ENCODE results near the gene PGGT1B.

PGGT1B gene

DNA sequence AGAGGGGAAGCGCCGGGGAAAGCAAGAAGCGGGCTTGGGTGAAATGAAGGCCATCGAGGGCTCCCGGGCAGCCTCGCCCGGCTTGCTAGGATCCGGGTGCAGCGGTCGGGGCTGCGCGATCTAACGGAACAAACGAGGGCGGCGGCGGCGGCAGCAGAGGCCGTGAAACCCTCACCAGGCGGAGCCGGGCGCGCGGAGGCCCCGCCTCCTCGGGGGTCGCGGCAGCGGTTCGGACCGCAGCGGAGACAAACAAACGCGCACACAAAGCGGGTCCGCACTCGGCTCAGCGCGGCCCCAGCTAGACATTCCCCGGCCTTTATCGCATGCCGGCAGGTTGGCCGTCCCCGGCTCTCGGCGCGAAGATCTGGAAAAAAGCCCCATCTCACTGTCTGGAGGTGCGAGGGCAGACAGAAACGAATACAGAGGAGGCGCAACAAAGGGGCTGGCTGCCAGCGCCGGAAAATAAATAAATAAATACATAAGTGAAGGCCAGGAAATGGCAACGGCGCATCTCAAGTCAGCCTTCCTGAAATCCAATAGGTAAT lies 82.4 kb downstream of the PGGT1B start:
- peak; percentile 83 for DNase-seq (ENCODE audit: low spot score)

DNA sequence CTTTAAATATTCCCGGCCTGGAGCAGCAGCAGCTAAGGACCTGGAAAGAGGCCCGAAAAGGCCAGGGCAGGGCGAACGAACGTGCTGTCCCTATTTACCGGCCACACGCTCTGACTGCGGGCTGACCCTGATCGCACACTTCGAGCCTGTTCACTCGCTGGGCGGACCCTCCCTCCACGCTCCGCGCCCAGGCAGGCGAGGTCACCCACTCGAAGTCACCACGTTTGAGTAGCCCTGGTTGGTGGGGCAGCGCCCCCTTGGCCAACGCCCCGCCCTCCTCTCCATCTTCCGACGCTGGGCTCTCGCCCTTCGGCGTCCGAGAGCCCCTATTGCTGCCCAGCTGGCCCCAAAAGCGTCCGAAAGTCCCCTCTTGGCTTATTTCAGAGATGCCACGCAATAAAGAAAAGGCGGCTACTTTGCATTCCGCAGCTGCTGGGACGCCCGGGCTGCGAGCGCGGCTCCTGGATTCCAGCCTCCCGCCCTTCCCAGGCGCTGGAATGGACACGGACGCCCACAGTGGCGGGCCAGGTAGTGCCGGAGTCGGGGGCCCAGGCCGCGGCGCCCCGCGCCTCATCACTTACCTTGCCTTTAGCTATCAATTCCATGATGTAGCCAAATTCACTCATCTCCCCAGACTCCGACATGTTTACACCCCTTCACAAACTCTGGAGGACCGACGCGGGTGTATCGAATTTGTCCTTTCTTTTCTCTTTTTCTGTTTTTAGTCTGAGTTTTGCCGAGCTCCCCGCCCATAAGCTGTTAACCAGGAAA lies 83.1 kb downstream of the PGGT1B start:
- DNase-seq (ENCODE audit: low spot score): peak; percentile 50

- peak; percentile 56 for DNase-seq (ENCODE audit: low spot score)
These were observed 83.7 kb downstream of the PGGT1B start for GRCh38 chr5:115179030-115179393.

DNA sequence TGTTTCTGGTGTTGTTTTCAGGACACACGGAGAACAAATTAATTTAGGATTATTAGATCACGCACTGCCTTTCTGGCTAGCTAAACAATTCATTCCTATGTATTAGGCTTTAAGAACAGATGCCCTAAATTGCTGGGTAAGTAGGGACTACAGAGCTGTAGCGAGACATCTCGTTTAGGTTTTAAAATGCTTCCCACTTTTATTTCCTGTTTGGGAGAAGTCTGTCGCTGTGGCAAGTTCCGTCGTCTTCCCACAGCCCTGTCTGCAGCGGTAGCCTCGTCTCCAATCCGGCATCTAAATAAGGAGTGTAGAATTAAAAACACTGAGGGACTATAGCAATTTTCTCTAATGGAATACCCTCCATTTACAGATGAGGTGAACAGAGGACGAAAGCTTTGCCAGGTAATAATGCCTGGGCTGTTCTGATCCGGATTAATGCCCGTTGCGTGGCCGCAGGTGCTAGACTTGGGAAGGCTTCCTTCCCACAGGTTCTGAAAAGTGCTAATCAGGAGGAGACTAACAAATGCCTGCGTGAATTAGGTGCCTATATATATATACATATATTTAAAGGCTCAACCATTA lies 91.7 kb downstream of the PGGT1B start:
- DNase-seq (ENCODE audit: low spot score): no peak

DNA sequence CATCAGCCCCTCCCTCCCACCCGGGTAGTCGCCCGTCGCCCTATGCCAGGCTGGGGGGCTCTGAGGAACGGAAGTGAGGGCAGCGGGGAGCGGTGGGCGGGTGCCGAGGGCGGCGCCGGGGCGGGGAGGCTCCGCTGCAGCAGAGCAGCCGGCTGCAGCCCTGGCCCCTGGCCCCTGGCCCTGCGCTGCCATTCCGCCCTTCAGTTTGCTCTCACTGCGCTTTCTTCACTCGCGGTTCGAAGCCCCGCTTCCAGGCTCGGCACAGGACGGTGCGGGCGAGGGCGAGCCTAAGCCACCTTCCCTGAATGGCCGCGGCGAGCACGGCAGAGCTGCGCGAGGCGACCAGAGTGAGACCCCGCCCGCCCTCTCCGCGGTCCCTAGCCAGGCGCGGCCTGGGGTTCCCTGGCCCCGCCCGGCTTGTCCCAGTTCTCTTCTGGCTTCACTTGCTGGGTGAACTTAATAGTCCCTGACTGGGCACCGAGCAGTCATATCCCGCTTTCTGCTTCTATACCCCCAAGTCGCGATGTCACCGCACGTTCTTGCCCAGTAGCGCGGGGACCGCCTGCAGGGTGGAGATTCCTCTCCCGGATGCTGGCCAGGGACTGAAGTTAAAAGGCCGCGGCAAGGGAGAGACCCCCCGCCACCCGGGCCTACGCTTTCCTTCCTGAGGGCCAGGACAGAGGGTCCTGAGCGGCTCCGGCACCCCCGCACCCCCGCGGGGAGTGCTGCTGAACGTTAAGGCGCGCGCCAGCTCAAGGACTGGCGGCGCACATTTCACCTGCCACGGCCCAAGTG lies 92.3 kb downstream of the PGGT1B start:
- no peak for DNase-seq (ENCODE audit: low spot score)

- DNase-seq (ENCODE audit: low spot score): peak; percentile 92
These were observed 93.1 kb downstream of the PGGT1B start, which contains the start of gene TRIM36 for GRCh38 chr5:115169487-115170133. TRIM36 (minus strand) TSS chr5:115169908; CDS start chr5:115169634, 274 bp downstream.

GRCh38 chr5:115168829-115169486 lies 93.7 kb downstream of the PGGT1B start:
- DNase-seq (ENCODE audit: low spot score): peak; percentile 71

DNA sequence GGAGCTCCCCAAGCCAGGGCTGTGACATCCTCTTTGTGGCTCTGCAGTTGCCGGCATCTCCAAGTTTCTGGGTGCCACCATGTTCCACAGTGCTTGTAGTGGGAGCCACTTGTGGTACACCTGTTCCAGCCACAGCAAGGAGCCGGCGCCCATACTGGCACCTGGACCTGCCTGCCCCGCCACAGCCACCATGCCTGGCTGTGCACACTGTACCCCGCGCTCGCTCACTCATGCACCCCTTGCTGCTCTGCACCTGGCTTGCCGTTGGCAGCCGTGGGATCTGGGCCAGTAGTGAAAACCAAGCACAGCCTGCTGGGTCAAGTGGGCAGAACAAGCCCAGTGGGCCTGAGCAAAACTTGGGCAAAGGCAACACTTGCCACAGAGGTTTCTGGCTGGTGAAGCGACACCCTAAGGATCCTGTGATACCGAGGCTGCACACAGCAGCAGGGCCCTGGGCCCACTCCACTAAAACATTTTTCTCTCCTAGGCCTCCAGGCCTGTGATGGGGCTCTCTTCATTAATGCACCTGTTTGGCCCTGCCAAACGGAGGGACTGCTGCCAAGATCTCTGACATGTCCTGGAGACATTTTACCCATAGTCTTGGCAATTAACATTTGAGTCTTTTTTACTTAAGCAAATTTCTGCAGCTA lies 95.8 kb downstream of the PGGT1B start:
- no peak for DNase-seq (ENCODE audit: low spot score)

DNA sequence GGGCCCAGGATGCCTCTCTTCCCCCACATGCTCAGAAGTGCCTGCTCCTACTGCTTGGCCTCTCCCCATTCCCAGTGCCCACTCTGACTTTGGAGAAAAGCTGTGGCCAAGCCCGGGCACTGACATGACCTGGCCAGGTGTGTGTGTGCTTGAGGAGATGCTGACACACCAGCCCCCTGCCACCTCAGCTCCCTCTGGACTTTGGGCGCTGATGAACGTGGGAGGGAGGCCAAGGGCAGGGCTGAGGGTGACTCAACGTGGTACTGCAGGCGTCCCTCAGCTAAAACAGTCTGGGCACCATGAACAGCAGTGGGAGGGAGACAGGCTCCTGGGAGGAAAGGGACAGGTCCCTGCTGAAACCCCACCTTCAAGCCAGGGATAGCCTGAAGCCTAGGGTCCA lies 96.9 kb downstream of the PGGT1B start:
- no peak for DNase-seq (ENCODE audit: low spot score)

DNA sequence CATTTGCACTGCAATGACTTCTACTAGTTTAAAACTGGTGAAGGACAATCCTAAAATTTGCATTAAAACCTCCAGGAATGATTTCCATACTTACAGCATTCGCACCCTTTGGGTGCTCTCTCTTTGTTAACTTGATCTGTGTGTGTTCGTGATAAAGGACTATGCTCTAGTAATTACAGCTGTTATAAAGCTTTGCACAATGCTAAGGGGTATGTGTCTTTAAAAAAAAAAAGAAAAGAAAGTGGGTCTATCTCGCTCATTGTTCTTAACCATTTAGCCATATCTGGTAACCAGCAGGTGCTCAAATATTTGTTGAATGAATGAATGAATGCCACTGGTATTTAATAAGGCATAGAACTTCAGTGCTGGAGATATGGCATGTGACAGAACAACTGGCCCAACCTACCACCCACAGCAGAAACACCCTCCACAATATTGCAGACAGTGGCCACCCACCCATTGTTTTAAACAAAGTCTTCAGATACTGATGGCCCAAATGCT lies 101.7 kb downstream of the PGGT1B start:
- no peak for DNase-seq (ENCODE audit: low spot score)

Data from iPS-NIHi11 (cell line).